T1000 (cell line): ENCODE data around the gene TTLL5.
"Not testable (repeated sequence)": the region's sequence is repeated elsewhere in the genome, so short reads cannot be mapped to it uniquely, and the experiment has no call there.

Experiments
- DNase-seq: peaks from one replicate; lab custom pipeline; 2025; ENCODE audit warnings: mixed read lengths; lab: John Stamatoyannopoulos, UW

The TTLL5 gene

DNA sequence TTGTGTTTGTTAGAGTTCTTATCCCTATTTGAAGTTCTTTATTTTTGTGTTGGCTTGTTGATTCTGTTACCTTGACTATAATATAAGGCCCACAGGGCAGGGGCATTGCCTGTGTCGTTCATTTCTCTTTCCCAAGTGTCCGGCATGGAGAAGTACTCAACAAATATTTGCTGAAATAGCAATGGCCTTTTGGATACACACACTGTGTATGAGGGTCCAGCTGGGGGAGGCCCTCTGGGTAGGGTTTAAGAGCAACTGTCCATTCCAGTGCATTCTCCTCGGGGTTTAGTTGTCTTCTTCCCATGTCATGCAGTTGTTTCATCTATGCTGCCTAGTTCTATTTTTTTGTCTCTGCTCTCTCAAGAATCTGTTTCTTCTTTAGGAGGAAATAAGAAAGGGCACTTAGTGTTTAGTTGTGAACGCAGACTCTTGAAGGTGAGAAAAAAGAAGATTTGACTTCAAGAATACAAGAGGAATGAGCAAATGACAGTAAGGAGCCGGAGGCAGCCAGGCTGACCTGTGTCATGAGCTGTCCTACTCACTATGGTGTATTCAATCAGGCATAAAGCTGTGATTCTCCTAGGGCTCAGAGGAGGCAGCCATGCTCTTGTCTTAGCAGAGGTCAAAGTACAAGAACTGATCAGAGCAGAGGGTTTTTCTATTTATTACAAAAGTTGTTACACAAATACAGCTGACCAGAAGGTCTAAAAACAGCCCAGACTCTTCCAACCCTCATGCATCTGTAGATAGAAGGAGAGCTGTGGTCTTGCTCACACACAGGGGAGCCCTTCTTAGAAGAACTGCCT lies 10.6 kb upstream of the TTLL5 start:
- DNase-seq: no peak

DNA sequence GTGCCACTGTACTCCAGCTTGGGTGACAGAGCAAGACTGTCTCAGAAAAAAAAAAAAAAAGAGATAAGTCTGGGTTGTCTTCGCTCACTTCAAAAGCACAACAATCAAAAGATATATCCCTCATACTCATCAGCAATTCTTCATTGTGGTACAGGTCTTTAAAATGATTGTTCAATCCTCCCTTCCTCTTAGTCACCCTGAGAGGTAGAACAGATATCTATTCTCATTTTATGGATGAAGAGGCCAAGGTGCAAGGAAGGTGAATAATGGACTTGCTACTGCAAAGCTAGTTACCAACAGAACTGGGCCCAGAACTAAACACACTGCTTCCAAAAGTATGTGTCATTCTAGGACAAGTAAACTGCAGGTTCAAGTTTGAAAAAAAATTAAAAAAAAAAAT lies 7.5 kb upstream of the TTLL5 start:
- no peak for DNase-seq

DNA sequence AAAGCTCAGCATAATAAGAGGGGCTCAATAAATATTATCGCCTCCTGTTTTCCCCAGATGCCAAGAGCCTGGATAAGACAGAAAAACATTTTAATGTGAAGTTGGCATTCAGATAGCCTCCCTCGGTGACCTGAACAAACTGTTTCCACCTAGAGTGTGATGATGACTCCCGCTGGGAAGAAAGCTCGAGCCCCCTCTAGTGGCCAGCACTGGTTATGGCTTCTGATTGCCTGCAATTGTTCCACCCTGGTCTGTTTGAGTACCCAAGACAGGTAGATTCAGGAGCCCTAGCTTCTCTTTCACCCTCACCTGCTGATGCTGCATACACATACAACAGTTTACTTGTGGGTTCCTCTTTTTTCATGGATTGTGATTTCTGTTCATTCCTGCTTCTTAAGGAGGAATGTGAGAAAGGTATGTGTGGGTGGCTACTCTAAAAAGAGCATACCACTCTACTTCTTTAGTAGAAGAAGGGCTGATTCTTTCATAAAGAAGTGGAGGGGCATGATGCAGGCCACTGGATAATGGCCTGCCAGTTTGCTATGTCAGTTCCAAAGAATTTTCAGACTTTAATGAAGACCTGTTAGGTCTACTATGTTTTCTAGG lies 6.8 kb upstream of the TTLL5 start:
- DNase-seq: peak; percentile 55

DNA sequence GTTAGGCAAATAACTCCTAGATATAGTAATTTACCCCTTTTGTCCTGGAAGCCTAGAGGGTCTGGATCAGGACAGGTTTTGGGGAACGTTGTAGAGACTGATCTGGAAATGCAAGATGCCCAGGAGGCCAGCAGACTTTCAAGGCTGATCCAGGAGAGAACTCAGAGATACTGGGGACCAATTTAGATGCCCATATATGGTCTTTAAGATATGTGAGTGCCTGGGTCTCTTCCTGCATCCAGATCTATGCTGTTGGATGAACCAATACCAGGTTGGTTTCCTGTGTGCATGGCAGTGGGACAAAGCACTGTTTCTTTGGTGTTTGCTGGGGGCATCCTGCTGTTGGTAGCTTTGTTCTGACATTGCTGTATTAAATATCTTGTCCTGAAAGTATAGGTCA lies 5.8 kb upstream of the TTLL5 start:
- DNase-seq: no peak

DNA sequence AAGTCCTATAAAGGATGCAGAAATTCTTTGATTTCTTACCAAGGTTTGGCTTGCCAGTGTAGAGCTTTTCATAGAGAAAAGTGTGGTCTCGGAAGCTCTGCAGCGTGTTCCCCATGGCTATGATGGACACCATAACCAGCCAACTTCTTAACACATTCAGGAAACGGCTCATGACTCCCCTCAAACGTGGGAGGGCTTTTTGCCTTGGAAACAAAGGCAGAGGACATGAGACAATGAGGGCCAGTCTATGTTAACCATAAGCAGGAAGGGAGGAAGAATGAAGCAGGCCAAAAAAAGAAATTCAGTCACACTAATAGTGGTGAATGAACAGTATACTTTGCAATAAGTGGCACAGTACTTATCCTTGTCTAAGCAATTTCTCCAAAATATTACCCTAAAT lies 3.7 kb upstream of the TTLL5 start:
- DNase-seq: no peak

DNA sequence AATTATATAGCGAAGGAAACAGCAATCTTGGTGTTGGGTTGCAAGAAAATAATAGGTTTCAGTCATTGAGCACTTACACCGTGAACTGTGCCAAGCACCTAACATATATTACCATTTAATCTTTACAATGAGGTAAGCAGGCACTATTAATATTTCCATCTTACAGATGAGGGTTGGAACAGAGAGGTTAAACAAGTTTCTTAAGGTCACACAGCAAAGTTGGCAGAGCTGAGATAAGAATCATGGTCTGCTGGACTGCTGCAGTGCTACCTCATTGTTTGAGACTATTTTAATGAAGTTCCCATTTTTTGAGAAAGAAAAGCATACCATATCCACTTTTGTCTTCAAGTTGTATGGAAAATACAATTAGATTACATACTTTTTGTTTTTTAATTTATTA lies 2.1 kb upstream of the TTLL5 start:
- DNase-seq: no peak

DNA sequence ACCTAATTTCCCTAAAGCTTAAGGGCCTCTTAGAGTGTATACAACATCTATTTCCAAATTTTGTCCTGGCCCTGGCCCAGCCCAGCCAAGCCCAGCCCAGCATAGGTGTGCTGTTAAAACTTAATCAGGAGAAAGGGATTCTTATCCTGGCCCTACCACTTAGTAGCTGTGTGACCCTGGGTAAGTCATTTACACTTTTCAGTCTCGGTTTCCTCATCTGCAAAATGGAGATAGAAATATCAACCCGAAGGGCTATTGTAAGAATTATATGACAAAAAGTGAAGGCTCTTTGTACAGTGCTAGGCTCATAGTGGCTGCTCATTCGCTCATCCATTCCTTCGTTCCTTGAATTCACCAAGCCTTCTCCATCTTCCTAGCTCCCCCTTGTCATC lies 812 bp upstream of the TTLL5 start:
- DNase-seq: no peak

DNA sequence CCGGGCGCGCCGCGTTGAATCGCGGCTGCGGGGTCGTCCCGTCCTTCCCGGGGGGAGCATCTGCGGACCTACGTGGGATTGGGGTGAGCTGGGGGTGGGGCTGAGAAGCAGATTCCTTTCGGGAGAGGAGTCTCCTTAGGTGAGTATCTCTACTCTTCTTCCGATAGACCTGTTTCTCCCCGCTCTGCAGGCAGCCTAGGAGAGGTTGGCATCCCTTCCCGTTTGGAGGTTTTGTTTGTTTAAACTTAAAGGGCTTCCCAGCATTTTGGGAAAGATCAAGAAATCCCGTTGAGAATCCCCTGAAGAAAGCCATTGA lies 411 bp downstream of the TTLL5 start:
- no peak for DNase-seq

DNA sequence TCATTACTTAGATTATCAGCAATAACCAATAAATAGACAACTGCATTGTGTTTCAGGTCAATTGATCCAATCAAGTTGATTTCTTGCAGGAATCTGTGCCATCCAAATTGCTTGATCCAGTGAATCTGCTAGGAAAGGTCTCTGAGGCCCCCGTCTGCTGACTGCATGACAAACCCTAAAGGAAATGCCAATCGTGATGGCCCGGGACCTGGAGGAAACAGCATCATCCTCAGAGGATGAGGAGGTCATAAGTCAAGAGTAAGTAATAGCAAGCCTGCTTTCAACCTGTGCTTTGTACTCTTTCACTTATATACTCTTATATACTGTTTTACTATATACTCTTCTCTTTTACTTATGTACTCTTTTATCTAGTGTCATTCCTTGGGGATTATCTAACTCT lies 1.9 kb downstream of the TTLL5 start:
- DNase-seq: no peak

DNA sequence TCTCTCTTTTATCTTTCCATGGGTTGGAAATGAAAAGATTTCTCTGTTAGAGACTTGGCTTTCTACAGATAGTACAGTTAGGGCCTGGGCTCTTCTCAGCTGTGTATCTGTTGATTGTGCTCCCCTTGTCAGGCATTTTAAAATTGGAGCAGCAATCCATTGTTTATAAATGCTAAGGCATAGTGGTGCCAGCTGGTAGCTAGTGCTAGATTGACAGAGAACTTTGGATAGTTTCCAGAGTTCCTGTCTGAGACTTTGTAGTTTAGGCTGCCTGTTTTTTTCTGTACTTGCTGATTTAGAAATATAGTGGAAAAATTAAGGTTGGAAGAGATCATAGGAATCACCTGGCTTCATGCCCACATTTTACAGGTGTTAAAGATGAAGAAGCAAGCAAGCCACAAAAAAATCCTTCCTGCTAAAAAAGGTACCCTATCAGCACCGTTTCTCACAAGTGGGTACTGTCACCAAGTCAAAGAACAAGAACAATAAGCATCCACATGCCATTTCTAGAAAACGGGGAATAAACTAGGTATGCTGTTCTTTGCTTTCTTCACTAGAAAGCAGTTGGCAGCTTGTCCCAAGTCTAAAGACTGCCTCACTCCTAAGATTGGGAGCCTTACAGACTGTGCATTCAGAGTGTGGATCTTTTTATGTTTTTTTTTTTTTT lies 6.2 kb downstream of the TTLL5 start:
- no peak for DNase-seq

DNA sequence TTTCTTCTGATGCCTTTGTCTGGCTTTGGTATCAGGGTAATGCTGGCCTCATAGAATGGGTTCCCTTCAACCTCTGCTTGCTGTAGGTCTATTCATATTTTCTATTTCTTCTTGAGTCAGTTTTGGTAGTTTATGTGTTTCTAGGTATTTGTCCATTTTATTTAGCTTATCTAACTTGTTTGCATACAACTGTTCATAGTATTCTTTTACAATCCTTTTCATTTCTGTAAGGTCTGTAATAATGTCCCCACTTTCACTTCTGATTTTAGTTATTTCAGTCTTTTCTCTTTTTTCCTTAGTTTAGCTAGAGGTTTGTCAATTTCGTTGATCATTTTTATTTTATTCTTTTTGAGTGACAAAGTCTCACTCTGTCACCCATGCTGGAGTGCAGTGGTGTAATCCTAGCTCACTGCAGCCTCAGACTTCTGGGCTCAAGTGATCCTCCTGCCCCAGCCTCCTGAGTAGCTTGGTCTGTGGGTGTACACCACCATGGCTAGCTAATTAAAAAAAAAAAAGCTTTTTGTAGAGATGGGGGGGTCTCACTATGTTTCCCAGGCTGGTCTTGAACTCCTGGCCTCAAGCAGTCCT lies 11.7 kb downstream of the TTLL5 start:
- DNase-seq: no peak

DNA sequence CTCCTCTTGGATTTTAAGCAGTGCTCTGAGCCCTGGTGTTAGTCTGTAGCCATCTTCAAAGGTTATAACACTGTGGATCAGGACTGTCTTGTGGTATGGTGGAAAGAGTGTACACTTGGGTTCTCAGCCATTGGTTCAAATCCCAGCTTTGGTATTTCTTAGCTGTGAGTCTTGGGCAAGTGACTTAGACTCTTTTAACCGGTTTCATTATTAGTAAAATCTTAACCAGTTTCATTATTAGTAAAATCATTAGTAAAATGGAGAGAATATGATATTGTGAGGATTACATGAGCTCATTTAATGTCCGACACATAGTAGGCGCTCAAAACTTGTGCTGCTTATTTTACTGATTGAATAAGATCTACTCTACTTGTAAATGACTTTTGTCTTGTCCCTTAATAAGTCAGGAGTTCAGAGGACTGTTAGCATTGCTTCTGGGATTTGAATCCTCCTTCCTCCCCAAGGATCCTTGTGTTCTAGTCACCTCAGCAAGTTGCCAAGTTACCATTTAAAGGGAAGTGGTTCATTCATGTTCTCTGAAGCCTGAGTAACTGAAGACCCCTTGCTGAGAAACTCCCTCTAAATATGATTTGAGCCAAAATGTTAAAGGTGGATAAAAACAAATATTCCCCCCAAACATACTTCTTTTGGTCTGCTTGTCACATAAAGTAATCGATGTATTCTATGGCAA lies 12.4 kb downstream of the TTLL5 start:
- no peak for DNase-seq

DNA sequence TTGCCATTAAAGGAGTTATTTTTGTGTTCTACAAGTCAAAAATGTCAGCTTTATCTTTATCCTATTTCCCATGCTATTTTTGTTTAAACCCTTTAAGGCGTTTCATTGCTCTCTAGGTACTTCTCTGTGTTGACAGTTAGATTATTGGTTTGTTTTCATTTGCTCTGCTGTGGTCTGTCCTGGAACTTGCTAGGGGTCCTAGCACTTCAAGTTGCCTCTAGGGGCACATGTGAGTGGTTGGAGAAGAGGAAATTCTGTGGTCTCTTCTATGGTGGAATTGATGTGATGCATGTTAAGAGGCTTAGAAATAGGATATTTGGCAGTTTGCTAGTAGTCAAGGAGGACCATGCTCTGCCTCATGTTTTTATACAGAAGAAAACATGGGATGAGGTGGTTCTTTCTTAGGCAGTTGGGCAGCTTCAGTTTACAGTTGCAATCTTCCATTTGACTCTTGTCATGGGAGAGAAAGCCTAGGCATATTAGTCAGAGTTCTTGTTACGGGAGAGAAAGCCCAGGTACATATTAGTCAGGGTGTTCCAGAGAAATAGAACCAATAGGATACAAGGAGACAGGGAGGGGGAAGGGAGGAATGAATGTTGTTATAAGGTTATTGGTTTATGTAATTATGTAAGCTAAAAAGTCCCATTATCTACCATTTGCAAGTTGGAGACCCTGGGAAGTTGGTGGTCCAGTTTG lies 14.4 kb downstream of the TTLL5 start:
- DNase-seq: no peak

DNA sequence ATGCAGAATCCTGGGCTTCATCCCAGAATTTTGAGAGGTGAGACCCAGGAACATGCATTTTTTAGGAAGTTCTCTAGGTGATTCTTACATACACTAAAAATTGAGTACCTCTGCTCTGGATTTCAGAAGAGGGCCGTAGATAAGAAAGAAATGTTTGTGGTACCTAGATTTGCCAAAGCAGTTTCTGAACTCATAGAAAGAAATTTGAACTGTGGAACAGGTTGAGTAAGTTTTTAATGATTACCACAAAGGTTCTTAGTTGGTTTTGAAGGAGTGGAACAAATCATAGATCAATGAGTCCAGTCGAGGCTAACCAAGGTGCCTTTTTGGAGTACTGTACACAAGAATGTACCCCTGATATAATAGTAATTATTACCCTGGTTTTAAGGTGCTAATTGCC lies 24.9 kb downstream of the TTLL5 start:
- no peak for DNase-seq

DNA sequence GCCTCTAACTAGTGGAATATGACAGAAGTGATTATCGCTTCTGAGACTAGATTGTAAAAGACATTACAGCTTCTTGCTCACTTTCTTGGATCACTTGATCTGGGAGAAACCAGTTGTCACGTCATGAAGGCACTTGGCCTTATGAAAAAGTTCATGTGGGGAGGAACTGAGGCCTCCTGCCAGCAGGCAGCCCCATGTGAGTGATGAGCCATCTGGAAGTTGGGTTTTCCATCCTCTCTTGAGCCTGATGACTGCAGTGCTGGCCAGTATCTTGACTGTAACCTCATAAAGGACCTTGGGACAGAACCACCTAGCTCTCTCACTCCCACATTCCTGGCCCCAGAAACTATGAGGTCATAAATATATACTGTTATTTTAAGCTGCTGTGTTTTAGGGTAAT lies 28.0 kb downstream of the TTLL5 start:
- no peak for DNase-seq

DNA sequence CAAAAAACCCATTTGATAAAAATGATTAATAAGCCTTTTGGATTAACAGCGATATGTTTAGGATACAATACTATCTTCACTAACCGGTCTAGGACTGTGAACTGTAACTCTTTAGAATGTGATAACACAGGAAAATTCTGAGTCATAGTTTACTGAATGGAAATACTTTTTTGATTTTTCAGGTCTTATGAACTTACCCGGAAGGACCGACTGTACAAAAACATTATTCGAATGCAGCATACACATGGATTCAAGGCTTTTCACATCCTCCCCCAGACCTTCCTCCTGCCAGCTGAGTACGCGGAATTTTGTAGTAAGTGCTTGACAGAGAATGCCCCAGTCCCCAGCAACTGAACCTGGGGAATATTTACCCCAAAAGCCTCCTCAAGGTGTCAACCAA lies 29.0 kb downstream of the TTLL5 start:
- DNase-seq: no peak

DNA sequence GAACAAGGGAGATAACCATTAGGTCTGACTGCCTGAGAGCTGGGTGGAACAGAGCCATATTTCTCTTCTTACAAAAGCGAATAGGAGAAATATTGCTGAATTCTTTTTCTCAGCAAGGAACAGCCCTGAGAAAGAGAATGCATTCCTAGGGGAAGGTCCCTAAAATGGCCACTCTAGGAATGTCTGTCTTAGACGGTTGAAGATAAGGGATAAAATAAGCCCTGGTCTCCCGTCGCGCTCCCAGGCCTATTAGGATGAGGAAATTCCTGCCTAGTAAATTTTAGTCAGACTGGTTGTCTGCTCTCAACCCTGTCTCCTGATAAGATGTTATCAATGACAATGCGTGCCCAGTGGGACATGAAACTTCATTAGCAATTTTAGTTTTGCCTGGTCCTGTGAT lies 34.0 kb downstream of the TTLL5 start:
- DNase-seq: not testable (repeated sequence)

DNA sequence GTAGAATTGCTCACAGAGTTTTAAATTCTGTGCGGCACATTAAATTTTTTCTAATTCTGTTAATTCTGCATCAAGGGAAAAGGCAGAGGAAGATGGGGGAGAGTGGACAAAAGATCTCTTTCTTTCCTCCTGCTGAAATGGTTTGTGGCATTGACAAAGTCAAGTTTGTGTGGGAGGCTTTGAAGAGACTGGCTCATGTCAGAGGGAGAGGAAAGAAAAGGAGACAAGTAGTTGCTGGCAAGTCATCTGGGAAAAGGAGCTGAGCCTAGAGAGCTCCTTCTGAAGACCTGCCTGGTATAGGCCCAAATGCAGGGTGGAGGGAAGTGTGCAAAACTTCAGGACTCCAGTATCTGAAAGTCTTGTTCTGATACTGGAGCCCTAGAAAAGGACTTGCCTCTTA lies 36.3 kb downstream of the TTLL5 start:
- DNase-seq: no peak

DNA sequence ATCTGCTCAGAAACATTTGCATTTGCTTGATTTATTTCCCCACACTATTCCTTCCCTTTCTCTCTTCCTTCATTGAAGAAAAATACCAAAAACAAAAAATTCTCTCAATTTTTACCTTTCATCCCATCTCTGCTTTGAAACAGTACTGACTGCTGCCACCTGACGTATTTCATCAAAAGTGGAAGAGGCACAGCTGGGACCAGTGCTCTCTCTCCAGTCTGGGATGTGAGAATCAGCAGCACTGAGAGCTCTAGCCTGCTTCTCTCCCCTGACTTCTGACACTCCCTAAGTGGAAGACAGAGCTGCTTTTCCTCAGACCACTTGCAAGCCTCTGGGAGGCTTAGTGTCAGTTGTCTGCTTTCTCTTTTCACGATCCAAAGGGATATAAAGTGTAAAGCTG lies 36.9 kb downstream of the TTLL5 start:
- no peak for DNase-seq

DNA sequence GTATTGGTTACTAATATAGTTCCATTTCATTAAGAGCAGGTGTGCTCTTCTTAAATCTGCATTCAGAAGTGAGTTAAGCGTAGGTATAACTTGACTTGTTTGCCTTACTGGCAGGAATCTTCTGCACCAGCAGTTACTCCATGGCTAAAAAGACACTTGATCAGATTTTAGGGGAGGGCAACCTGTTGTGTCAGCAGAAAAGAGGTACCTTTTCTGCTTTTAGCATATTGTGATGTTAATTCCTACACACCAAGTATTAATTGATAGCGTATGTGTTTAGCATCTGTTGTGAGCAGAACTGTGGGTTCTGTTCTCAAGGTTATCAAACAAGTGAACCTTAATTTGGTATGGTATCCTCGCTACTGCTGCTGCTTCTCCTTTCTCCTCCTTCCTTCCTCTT lies 38.3 kb downstream of the TTLL5 start:
- no peak for DNase-seq

DNA sequence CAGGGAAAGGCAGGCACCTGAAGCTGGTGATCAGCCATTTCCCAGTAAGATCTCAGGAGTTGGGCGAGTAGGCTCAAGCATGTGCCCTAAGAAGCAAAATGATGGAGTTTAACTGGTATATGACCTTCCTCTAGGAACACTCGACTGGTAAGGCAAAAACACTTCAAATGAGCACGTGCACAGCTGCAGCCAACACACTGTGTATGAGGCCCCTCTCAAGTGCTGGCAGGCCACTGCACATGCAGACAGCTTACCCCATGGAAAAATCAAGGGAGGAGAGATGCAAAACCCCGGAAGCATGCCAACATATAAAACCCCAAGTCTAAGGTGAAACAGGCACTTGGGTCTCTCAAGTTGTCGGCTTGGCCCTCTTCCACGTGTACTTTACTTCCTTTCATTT lies 39.2 kb downstream of the TTLL5 start:
- no peak for DNase-seq

DNA sequence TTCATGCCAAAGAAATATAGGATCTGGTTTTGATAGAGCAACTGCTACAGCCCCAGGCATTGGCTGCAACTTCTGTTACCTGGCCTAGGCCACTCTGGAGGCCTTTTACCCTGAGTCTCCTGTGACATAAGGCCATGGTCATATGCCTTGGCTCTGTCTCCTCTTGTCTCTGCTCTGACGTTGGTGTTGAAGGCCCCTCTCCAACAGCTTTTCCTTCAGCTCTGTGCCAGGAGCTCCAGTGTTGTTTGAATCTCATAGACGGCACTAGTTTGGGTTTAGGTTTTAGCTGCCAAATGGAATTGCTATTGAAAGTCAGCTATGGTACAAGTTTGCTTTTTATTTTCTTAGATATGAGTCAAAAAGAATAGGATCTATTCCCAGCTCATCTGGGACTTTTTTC lies 41.1 kb downstream of the TTLL5 start:
- no peak for DNase-seq
